Neuron (in vitro differentiated cells): ENCODE measurements around the gene MGLL.

Experiments used
- H2AFZ ChIP-seq: one replicate; pipeline ENCODE4 v1.6.1; 2013; ENCODE audit warnings: low read depth, mild to moderate bottlenecking, inconsistent platforms, low read length, moderate library complexity
- H3K27me3 ChIP-seq: one replicate; pipeline ENCODE4 v1.6.1; 2013; ENCODE audit warnings: low read length; ENCODE audit not compliant: insufficient read depth
- H3K36me3 ChIP-seq: one replicate; pipeline ENCODE4 v1.6.1; 2013; ENCODE audit warnings: low read length; ENCODE audit not compliant: insufficient read depth
- H3K4me1 ChIP-seq: one replicate; pipeline ENCODE4 v1.6.1; 2013; ENCODE audit warnings: low read length; ENCODE audit not compliant: insufficient read depth
- H3K4me3 ChIP-seq: 2 replicates; pipeline ENCODE4 v1.5.1; 2013; ENCODE audit warnings: mild to moderate bottlenecking, low read length, moderate library complexity
- H3K9me3 ChIP-seq: one replicate; pipeline ENCODE4 v1.6.1; 2013; ENCODE audit warnings: low read length

Gene MGLL

DNA sequence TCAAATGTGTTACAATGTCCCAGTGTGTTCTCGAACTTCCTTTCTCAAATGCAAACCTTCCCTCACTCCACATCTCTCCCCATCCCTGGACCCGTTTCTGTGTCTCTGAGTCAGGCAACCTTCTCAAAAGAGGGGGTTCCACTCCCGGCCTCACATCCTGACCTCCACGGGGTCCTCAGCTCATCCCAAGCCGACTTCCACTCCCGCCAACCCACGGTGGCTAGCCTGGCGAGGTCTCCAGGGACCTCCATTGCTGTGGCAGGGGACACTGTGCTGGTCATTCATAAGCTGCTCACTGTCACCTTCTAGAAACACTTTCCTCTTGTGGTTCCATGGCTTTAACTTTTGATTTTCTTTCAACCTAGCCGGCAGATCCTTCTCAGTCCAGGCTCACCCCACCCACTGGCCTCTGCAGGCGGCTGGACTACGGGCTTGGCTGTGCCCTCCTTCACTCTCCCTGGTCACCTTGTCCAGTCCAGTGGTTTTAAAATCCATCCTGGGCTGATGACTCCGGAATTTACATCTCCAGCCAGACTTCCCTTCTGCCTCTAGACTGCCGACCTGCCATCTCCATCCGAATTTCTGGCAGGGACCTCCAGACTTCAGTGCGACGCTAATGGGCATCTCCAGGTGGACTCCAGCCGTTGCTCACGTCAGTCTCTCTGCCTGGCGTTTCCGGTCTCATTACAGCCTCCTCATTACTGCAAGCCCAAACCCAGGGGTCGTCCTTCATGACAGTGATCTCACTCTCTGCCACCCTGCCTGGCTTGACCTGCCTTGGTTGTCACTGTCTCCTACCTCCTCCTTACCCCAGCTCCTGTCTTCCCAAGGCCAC, 129.6 kb downstream of the MGLL start:
- Histone ChIP-seq H3K27me3 (peaks cover 5% of the 10 kb centered on the region), H3K4me3 (no peak overlapping the region), H2AFZ (no peak overlapping the region), H3K4me1 (peaks cover 10% of the 10 kb centered on the region), H3K36me3 (no peaks in the 10 kb centered on the region), H3K9me3 (no peaks in the 10 kb centered on the region)

DNA sequence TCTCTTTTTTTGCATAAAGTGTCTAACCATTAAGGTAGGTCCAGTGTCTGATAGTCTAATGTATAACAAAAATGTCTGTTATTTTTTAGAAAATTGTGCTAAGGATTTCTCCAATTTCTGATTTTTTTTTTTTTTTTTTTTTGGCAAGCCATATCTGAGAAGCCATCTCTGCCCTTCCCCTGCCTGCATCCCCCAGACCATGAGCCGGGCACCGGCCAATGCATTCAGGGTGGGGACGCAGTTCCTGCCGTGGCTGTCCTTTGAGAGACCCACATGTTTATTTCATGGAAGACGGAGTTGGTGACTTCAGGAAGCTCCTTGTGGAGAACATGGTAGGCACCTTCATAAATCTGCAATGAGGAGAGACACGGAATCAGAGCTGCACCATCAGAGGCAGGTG, 130.3 kb downstream of the MGLL start:
- Histone ChIP-seq H3K36me3 (no peaks in the 10 kb centered on the region), H3K4me1 (peaks cover 8% of the 10 kb centered on the region), H2AFZ (no peak overlapping the region), H3K27me3 (peaks cover 5% of the 10 kb centered on the region), H3K9me3 (no peaks in the 10 kb centered on the region), H3K4me3 (no peak overlapping the region)

DNA sequence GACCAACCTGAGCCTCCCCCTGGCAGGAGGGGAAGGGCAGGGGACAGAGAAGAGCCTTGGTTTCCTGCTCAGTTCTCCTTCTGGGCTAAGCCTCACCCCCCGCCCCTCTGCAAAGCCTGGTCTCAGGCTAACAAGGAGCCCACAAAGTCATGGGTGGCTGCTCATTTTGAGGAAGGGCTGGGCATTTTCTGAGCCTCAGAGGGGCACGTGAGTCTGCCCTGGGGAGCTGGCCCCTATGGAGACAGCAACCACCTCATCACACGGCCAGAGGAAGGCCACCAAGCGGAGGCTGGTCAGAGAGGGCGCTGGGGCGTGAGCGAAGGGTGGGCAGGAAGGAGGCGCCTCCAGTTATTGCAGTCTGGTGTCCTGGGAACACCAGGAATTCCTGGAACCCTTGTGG, 130.8 kb downstream of the MGLL start:
- Histone ChIP-seq H3K27me3 (peaks cover 5% of the 10 kb centered on the region), H3K4me3 (no peak overlapping the region)

DNA sequence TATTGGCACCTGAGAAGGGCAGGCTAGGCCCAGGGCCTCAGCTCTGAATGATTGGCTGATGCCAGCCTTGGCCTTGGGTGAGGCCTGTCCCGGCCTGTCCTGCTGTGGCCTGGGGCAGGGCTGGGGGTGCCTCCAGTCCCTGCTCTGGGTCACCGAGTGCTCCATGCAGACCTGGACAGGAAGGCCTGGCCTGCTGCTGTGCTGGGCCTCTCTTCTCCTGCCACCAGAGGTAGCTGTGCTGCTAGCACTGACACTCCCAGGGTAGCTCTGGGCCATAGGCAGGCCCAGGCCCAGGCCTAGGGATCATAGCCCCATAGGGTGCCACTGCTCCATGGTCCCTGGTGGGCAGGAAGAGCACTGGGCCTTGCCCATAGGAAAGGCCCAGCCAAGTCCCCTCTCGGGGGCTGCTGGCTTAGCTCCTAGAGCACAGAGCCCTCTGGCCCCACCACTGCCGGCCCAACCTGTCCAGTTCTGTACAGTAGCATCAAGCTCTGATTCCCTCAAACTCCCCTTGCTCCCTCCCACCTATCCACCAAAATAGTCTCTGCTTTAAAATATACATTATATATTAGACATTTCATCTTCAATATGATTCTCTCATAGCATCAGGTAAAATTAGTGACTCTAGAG, 131.4 kb downstream of the MGLL start:
- Histone ChIP-seq H3K9me3 (no peaks in the 10 kb centered on the region), H3K4me3 (no peak overlapping the region), H3K27me3 (peaks cover 5% of the 10 kb centered on the region), H3K36me3 (no peaks in the 10 kb centered on the region), H3K4me1 (peaks cover 8% of the 10 kb centered on the region), H2AFZ (no peak overlapping the region)

More for the DNA sequence above, 130.8 kb downstream of the MGLL start:
- Histone ChIP-seq H3K4me1 (peaks cover 8% of the 10 kb centered on the region), H2AFZ (no peak overlapping the region), H3K36me3 (no peaks in the 10 kb centered on the region), H3K9me3 (no peaks in the 10 kb centered on the region)

DNA sequence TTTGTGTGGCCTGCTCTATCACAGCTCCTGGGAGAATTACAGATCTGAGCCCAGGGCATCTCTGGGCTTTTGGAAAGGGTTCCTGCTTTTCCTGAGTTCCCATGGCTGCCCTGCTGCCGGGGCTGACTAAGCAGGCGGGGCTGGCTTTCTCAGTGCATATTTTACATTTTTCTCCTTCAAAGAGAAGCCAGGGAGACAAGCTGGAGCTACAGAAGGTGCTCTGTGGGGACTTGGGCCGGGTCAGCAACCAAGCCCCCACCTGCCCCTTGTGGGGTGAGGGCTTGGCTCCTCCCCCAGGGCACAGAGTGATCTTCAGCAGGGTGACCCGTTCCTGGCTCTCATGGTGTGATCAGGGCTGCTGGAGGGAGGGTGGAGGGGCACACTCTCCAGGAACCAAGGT, 132.2 kb downstream of the MGLL start:
- H3K4me1 ChIP-seq = peaks cover 8% of the 10 kb centered on the region
- peak overlapping the region; percentile 14 for H2AFZ ChIP-seq
- H3K9me3 ChIP-seq = no peaks in the 10 kb centered on the region
- peaks cover 5% of the 10 kb centered on the region for H3K27me3 ChIP-seq
- H3K4me3 ChIP-seq = no peak overlapping the region
- no peaks in the 10 kb centered on the region for H3K36me3 ChIP-seq

DNA sequence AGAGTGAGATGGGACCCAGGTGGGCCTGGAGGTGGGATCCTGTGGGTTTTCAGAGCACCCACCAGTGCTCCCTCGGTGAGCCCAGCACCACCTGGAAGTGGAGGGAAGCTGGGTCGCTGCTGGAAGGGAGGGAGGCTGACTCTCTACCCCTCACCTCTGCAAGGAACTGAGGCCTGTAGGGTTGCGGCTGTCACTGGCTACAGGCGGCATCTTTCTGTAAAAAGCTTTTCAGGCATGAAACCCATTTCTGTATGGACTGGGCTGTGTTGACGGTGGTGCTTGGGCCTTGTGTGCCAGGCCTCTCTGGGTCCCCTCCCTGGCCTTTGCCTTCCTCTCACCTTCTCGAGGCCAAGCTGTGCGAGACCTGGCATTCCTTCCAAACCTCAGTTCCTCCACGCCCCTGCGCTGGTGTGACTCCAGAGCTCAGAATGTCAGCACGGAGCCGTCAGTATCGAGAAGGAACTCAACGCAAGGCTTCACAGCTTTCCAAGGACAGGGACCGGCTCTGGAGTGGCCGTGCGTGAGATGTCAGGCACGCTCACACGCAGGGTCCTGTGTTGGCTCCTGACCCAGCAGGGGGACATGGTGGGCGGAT, 133.0 kb downstream of the MGLL start:
- Histone ChIP-seq H2AFZ (no peak overlapping the region), H3K9me3 (no peaks in the 10 kb centered on the region), H3K36me3 (no peaks in the 10 kb centered on the region), H3K4me1 (peaks cover 8% of the 10 kb centered on the region), H3K27me3 (peaks cover 5% of the 10 kb centered on the region), H3K4me3 (no peak overlapping the region)

DNA sequence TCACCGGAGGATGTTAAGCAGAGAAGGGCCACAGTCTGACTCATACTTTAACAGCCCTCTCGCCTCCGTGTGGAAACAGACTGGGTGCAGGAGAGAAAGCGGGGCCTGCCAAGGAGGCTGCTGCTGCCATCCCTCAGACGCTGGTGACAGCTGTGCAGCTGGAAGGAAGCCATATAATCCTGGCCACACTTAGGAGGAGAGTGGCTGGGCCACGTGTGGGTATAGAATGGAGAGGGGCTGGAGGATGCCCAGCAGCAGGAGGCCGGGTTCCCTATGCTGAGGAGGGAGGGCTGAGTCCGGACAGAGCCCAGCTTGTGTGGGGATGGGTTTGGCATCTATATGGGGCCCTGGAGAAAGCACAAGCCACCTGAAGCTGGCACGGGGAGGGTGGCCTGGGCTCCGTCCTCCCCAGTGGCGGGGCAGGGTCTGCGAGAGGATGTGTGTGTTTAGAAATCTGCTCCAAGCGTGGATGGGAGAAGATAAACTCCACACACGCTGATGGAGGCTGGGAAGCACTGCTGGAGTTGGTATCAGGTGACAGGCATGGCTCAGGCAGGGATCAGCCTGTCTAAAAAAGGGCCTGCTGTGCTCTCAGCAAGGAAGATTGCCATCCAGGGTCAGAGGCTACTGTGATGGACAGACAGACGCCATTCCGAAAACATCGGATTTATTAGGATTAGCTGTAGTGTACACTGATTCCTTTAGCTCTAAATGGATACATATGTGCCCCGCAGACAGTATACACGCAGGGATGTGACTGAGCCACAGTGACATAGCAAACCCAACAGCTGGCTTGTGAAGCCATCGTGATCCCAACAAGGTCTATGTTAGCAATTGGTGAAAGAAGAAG, 133.7 kb downstream of the MGLL start:
- no peak overlapping the region for H2AFZ ChIP-seq
- H3K27me3 ChIP-seq = peaks cover 5% of the 10 kb centered on the region
- H3K9me3 ChIP-seq = no peaks in the 10 kb centered on the region
- H3K4me3 ChIP-seq = no peak overlapping the region
- H3K4me1 ChIP-seq = peaks cover 8% of the 10 kb centered on the region
- H3K36me3 ChIP-seq = no peaks in the 10 kb centered on the region

DNA sequence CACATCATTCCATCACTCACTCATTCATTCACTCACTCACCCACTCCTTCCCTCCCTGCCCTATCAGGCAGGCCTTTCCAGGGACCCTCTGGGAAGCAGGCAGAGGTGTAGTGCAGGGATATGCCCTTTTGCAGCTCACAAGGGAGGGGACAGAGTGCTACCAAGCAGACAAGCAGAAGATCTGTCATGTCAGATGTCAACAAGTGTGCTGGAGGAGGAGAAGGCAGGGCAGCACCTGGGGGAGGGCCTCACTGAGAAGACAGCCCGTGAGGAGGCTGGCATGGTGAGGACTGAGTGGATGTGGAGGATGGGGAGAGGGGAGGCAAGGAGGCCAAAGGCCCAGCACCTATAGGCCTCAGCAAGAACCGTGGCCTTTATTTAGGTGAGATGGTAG, 134.3 kb downstream of the MGLL start:
- Histone ChIP-seq H3K27me3 (peaks cover 5% of the 10 kb centered on the region), H3K9me3 (no peaks in the 10 kb centered on the region), H3K36me3 (no peaks in the 10 kb centered on the region), H3K4me1 (peaks cover 8% of the 10 kb centered on the region), H2AFZ (no peak overlapping the region), H3K4me3 (no peak overlapping the region)

DNA sequence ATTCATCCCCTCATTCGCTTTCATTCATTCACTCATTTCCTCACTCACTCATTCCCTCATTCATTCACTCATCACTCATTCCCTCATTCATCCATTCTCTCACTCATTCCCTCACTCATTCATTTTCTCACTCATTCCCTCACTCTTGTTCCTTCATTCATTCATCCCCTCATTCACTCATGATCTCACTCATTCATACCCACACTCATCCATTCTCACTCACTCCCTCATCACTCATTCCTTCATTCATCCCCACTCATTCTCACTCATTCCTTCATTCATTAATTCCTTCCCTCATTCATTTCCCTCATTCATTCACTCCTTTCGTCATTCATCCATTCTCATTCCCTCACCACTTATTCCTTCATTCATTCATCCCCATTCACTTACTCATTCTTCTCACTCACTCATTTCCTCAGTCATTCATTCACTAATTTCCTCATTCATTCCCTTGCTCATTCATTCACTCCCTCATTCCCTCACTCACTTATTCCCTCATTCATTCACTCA, 135.0 kb downstream of the MGLL start:
- H3K4me1 ChIP-seq = peaks cover 8% of the 10 kb centered on the region
- no peak overlapping the region for H3K4me3 ChIP-seq
- no peaks in the 10 kb centered on the region for H3K36me3 ChIP-seq
- no peaks in the 10 kb centered on the region for H3K9me3 ChIP-seq
- no peak overlapping the region for H2AFZ ChIP-seq
- peaks cover 5% of the 10 kb centered on the region for H3K27me3 ChIP-seq

DNA sequence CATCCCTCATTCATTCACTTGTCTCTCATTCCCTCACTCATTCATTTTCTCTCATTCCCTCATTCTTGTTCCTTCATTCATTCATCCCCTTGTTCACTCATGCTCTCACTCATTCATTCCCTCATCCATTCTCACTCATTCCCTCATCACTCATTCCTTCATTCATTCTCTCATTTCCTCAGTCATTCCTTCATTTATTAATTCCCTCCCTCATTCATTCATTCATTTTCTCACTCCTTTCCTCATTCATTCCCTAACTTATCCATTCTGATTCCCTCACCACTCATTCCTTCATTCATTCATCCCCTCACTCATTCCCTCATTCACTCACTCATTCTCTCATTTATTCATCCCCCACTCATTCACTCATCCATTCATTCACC, 135.8 kb downstream of the MGLL start:
- no peak overlapping the region for H3K4me3 ChIP-seq
- H3K9me3 ChIP-seq = no peaks in the 10 kb centered on the region
- H3K27me3 ChIP-seq = peaks cover 5% of the 10 kb centered on the region
- H3K4me1 ChIP-seq = peaks cover 8% of the 10 kb centered on the region
- H3K36me3 ChIP-seq = no peaks in the 10 kb centered on the region
- no peak overlapping the region for H2AFZ ChIP-seq

DNA sequence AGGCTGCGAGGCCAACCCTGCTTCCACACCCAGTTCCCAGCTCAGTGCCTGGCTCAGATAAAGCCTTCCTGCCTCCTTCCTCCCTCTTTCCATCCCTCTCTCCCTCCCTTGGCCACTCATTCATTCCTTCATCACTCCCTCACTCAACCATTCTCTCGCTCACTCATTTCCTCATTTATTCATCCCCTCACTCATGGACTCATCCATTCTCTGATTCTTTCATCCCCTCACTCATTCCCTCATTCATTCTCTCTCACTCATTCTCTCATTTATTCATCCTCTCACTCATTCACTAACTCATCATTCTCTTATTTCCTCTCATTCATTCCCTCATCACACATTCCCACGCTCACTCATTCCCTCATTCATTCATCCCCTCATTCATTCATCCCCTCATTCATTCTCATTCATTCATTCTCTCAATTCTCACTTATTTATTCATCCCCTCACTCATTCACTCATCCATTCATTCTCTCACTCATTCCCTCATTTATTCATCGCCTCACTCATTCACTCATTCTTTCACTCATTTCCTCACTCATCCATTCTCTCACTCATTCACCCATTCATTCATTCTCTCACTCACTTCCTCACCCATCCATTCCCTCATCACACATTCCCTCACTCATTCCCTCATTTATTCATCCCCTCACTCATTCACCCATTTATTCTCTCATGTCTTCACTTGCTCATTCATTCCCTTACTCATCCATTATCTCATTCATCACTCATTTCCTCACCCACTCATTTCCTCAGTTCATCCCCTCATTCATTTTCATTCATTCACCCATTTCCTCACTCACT, 136.4 kb downstream of the MGLL start:
- no peak overlapping the region for H2AFZ ChIP-seq
- peaks cover 8% of the 10 kb centered on the region for H3K4me1 ChIP-seq
- H3K4me3 ChIP-seq = no peak overlapping the region
- H3K36me3 ChIP-seq = no peaks in the 10 kb centered on the region
- no peaks in the 10 kb centered on the region for H3K9me3 ChIP-seq
- H3K27me3 ChIP-seq = peaks cover 5% of the 10 kb centered on the region
